ENCODE measurements around the gene STXBP1. TPM values are rescaled to one million over a fixed set of nuclear protein-coding genes. Genes with fewer than 3 reads are reported as not detected.
A peak's percentile ranks its signal among the peaks of the same experiment; 100 is the strongest.

The STXBP1 gene
- total and polyA plus RNA-seq, 2 of the 4 experiments (the other 2 are of a cell fraction) = 15.8 to 22.6 TPM

DNA sequence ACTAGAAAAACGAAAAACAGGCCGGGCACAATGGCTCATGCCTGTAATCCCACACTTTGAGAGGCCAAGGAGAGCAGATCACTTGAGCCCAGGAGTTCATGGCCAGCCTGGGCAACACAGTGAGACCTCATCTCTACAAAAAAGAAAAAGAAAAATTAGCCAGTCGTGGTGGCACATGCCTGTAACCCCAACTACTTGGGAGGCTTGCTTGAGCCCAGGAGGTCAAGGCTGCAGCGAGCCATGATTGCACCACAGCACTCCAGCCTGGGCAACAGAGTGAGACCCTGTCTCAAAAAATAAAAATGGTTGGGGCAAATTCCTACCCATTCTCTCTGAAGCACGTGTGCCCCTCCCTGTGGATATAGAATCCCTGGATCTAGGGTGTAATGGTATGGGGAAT, 86.3 kb downstream of the STXBP1 start:
- no TSS peak for BruUV-seq (replicated peaks)
- no peaks in the 10 kb centered on the region for H3K36me3 ChIP-seq (ENCODE audit: control insufficient read depth, insufficient read depth, low read length)
- H2BK120ac ChIP-seq (ENCODE audit: low read depth, low read length) = no peak overlapping the region
- peak overlapping the region in 1 of 2 experiments; percentile 91; a peak in 2 of 4 replicates for H4K8ac ChIP-seq (ENCODE audit: low read depth in 2 of 2, low read length in 2 of 2)
- no peak overlapping the region for H4K5ac ChIP-seq (ENCODE audit: low read depth, low read length)
- in situ Hi-C loops (cut with MboI; ENCODE audit: low sequenced_read_pairs) (no loop called here), dilution Hi-C loops (cut with HindIII; ENCODE audit: low sequenced_read_pairs, unreplicated experiment) (no loop called here), intact Hi-C loops (cut with micrococcal nuclease) (no loop called here)
- no peak overlapping the region for H4K91ac ChIP-seq (ENCODE audit: insufficient read depth, low read depth, low read length)
- H3K4me2 ChIP-seq (ENCODE audit: low read depth, low read length) = no peak overlapping the region
- H2BK20ac ChIP-seq (ENCODE audit: low read depth, low read length) = no peak overlapping the region
- H3K4ac ChIP-seq (ENCODE audit: low read depth, low read length) = no peak overlapping the region
- H2AK5ac ChIP-seq (ENCODE audit: low read depth, low read length) = no peak overlapping the region
- no peak overlapping the region for H3K18ac ChIP-seq (ENCODE audit: low read depth, low read length)
- WGBS, 2 experiments (ENCODE audit: extremely low coverage in 2 of 2, insufficient read length in 1 of 2) = no CpG with 5 or more reads among the region's 5 CpGs
- H3K4me3 ChIP-seq (ENCODE audit: insufficient read depth, low read depth, low read length) = no peak overlapping the region
- ATAC-seq (ENCODE audit: low read depth) (no peak), DNase-seq (no peak)
- ChIA-PET CTCF (no interaction called here), POLR2A (ENCODE audit: unreplicated experiment) (no interaction called here)
- no peak for TF ChIP-seq FOS (IDR thresholded peaks at IDR 0.05; ENCODE audit: low read depth, low read length)
- no peak for TF ChIP-seq MAZ (IDR thresholded peaks at IDR 0.05; ENCODE audit: borderline replicate concordance, low read depth, low read length)
- TF ChIP-seq, protein P1, sequence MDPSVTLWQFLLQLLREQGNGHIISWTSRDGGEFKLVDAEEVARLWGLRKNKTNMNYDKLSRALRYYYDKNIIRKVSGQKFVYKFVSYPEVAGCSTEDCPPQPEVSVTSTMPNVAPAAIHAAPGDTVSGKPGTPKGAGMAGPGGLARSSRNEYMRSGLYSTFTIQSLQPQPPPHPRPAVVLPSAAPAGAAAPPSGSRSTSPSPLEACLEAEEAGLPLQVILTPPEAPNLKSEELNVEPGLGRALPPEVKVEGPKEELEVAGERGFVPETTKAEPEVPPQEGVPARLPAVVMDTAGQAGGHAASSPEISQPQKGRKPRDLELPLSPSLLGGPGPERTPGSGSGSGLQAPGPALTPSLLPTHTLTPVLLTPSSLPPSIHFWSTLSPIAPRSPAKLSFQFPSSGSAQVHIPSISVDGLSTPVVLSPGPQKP (IDR thresholded peaks at IDR 0.05; ENCODE audit: borderline replicate concordance, low read depth, low read length) = no peak
- TF ChIP-seq BHLHE40 (IDR thresholded peaks at IDR 0.05; ENCODE audit: low read depth, low read length) = no peak
- H3K27me3 ChIP-seq (ENCODE audit: control insufficient read depth, insufficient read depth, low read length) = no peaks in the 10 kb centered on the region
- no peak overlapping the region for H2BK5ac ChIP-seq (ENCODE audit: low read depth, low read length, poor library complexity, severe bottlenecking)
- H2BK15ac ChIP-seq (ENCODE audit: low read depth, low read length) = no peak overlapping the region
- H3K79me1 ChIP-seq (ENCODE audit: low read depth in 1 of 2, low read length in 2 of 2) = no peaks in the 10 kb centered on the region
- H3K9ac ChIP-seq (ENCODE audit: low read depth, low read length) = no peak overlapping the region
- H3K56ac ChIP-seq (ENCODE audit: extremely low read depth, insufficient read depth, low read length) = no peak overlapping the region
- no peak overlapping the region for H3K27ac ChIP-seq (ENCODE audit: insufficient read depth, low read length)
- no peak overlapping the region for H2AK9ac ChIP-seq (replicated peaks; ENCODE audit: low read depth, low read length, poor library complexity)
- no peaks in the 10 kb centered on the region for H4K20me1 ChIP-seq (ENCODE audit: insufficient read depth, low read length)
- no peaks in the 10 kb centered on the region for H3K9me3 ChIP-seq (ENCODE audit: control insufficient read depth, insufficient read depth, low read length)
- H3K14ac ChIP-seq (replicated peaks; ENCODE audit: low read depth, low read length) = no peak overlapping the region
- no peaks in the 10 kb centered on the region for H3K4me1 ChIP-seq (ENCODE audit: control insufficient read depth, insufficient read depth, low read length)
- no peak overlapping the region for H3K23ac ChIP-seq (ENCODE audit: low read depth, low read length)
- no peak overlapping the region for H2AFZ ChIP-seq (replicated peaks; ENCODE audit: low read length, poor library complexity)
- no peaks in the 10 kb centered on the region; the same call in none of the 2 replicates for H3K9me1 ChIP-seq (ENCODE audit: insufficient read depth, low read length)
